C4-2B (cell line): ENCODE measurements around the gene NAIF1.

Source experiments
- H3K27ac ChIP-seq: fragments of 450-650 bp; 2 replicates; pipeline ENCODE4 v1.5.1; 2017
- CTCF ChIP-seq: fragments of 450-650 bp; conservative IDR thresholded peaks from 2 replicates; pipeline ENCODE4 v1.5.1; 2017; ENCODE audit warnings: mild to moderate bottlenecking
- ZFX ChIP-seq: fragments of 450-650 bp; IDR thresholded peaks from 2 replicates; pipeline ENCODE4 v1.6.1; 2017

NAIF1 gene

GRCh38 chr9:128056887-128057723 lies 10.0 kb downstream of the NAIF1 start:
- TF ChIP-seq CTCF (no peak), ZFX (no peak)
- peak overlapping the region; percentile 71 for H3K27ac ChIP-seq

- H3K27ac ChIP-seq: peak overlapping the region; percentile 71
- TF ChIP-seq ZFX (no peak), CTCF (no peak)
Measured at GRCh38 chr9:128056086-128056485, 11.0 kb downstream of the NAIF1 start.

- peak overlapping the region; percentile 71 for H3K27ac ChIP-seq
- TF ChIP-seq ZFX: no peak
- no peak for TF ChIP-seq CTCF
Measured at GRCh38 chr9:128055344-128056040, 11.6 kb downstream of the NAIF1 start.

GRCh38 chr9:128054087-128054486 lies 13.0 kb downstream of the NAIF1 start:
- TF ChIP-seq ZFX: no peak
- TF ChIP-seq CTCF: no peak
- no peak overlapping the region for H3K27ac ChIP-seq

GRCh38 chr9:128053560-128053959 lies 13.6 kb downstream of the NAIF1 start:
- no peak overlapping the region for H3K27ac ChIP-seq
- TF ChIP-seq CTCF (no peak), ZFX (no peak)

- TF ChIP-seq ZFX: no peak
- no peak for TF ChIP-seq CTCF
- no peak overlapping the region for H3K27ac ChIP-seq
Measured at GRCh38 chr9:128051932-128052709, 15.0 kb downstream of the NAIF1 start.
